H9 (cell line): ENCODE measurements around the gene IL12RB2. TPM values are rescaled to one million over a fixed set of nuclear protein-coding genes. Genes with fewer than 3 reads are reported as not detected.

Experiments used
- DNase-seq: peaks from one replicate; pipeline ENCODE4 v3.0.0-alpha.2; 2017
- H2AFZ ChIP-seq: one replicate; pipeline ENCODE4 v1.6.1; 2013; ENCODE audit warnings: mild to moderate bottlenecking, low read length, control low read depth, moderate library complexity
- H2AK5ac ChIP-seq: 2 replicates; pipeline ENCODE4 v1.6.1; 2013; ENCODE audit warnings: low read length, control low read depth, mixed read lengths; ENCODE audit not compliant: insufficient read length
- H2BK120ac ChIP-seq: one replicate; pipeline ENCODE4 v1.6.1; 2013; ENCODE audit warnings: low read depth, mild to moderate bottlenecking, low read length, control low read depth, inconsistent platforms; ENCODE audit not compliant: poor library complexity, severe bottlenecking
- H2BK12ac ChIP-seq: 2 replicates; pipeline ENCODE4 v1.6.1; 2013; ENCODE audit warnings: low read length, control low read depth, mixed read lengths, low read depth; ENCODE audit not compliant: insufficient read length
- H2BK15ac ChIP-seq: 2 replicates; pipeline ENCODE4 v1.6.1; 2013; ENCODE audit warnings: low read depth, low read length, control low read depth
- H2BK20ac ChIP-seq: one replicate; pipeline ENCODE4 v1.6.1; 2013; ENCODE audit warnings: low read depth, mild to moderate bottlenecking, low read length, control low read depth, inconsistent platforms; ENCODE audit not compliant: poor library complexity, severe bottlenecking
- H2BK5ac ChIP-seq: 2 replicates; pipeline ENCODE4 v1.6.1; 2013; ENCODE audit warnings: low read length, control low read depth, mixed read lengths; ENCODE audit not compliant: insufficient read length
- H3K14ac ChIP-seq: 2 replicates; pipeline ENCODE4 v1.6.1; 2013; ENCODE audit warnings: low read length, control low read depth; ENCODE audit not compliant: insufficient read depth
- H3K18ac ChIP-seq: 2 replicates; pipeline ENCODE4 v1.6.1; 2013; ENCODE audit warnings: low read depth, mild to moderate bottlenecking, mixed read lengths, low read length, control low read depth; ENCODE audit not compliant: insufficient read length
- H3K23ac ChIP-seq: 2 replicates; pipeline ENCODE4 v1.6.1; 2013; ENCODE audit warnings: low read length, control low read depth, mixed read lengths, low read depth; ENCODE audit not compliant: insufficient read length
- H3K23me2 ChIP-seq: 2 replicates; pipeline ENCODE4 v1.6.1; 2013; ENCODE audit warnings: low read depth, mild to moderate bottlenecking, mixed read lengths, low read length, control low read depth; ENCODE audit not compliant: insufficient read length, poor library complexity, severe bottlenecking
- H3K27ac ChIP-seq: 2 replicates; pipeline ENCODE4 v1.5.1; 2013; ENCODE audit warnings: low read length, control low read depth, mixed read lengths, low read depth; ENCODE audit not compliant: insufficient read length
- H3K27me3 ChIP-seq: 2 replicates; pipeline ENCODE4 v1.6.1; 2013; ENCODE audit warnings: low read length, control low read depth, inconsistent platforms; ENCODE audit not compliant: insufficient read depth
- H3K4ac ChIP-seq: 2 replicates; pipeline ENCODE4 v1.6.1; 2013; ENCODE audit warnings: low read depth, mild to moderate bottlenecking, control low read depth, inconsistent platforms, low read length, moderate library complexity
- H3K4me1 ChIP-seq: 2 replicates; pipeline ENCODE4 v1.6.1; 2013; ENCODE audit warnings: low read length, control low read depth, inconsistent platforms; ENCODE audit not compliant: insufficient read depth
- H3K4me2 ChIP-seq: 2 replicates; pipeline ENCODE4 v1.6.1; 2013; ENCODE audit warnings: low read length, control low read depth, mixed read lengths; ENCODE audit not compliant: insufficient read length, insufficient read depth
- H3K56ac ChIP-seq: 2 replicates; pipeline ENCODE4 v1.6.1; 2013; ENCODE audit warnings: low read depth, mild to moderate bottlenecking, mixed read lengths, low read length, control low read depth; ENCODE audit not compliant: insufficient read length
- H3K79me1 ChIP-seq: 2 replicates; pipeline ENCODE4 v1.6.1; 2013; ENCODE audit warnings: low read depth, mild to moderate bottlenecking, moderate library complexity, low read length, control low read depth, inconsistent platforms; ENCODE audit not compliant: insufficient read depth, poor library complexity, severe bottlenecking
- H3K79me2 ChIP-seq: 2 replicates; pipeline ENCODE4 v1.6.1; 2013; ENCODE audit warnings: low read length, control low read depth, inconsistent platforms; ENCODE audit not compliant: insufficient read depth
- H3K9ac ChIP-seq: 2 replicates; pipeline ENCODE4 v1.6.1; 2013; ENCODE audit warnings: low read length, control low read depth, mixed read lengths; ENCODE audit not compliant: insufficient read length; ENCODE audit errors: extremely low read depth
- H3K9me3 ChIP-seq: one replicate; pipeline ENCODE4 v1.6.1; 2013; ENCODE audit warnings: low read depth, low read length, inconsistent platforms; ENCODE audit not compliant: control insufficient read depth
- H3T11ph ChIP-seq: one replicate; pipeline ENCODE4 v1.6.1; 2013; ENCODE audit warnings: mild to moderate bottlenecking, low read length, control low read depth, inconsistent platforms
- H4K20me1 ChIP-seq: one replicate; pipeline ENCODE4 v1.6.1; 2013; ENCODE audit not compliant: control insufficient read depth, insufficient read length, insufficient read depth
- H4K5ac ChIP-seq: 2 replicates; pipeline ENCODE4 v1.6.1; 2013; ENCODE audit warnings: low read depth, mild to moderate bottlenecking, mixed read lengths, low read length, control low read depth; ENCODE audit not compliant: insufficient read length
- H4K8ac ChIP-seq: replicated peaks from 2 replicates; pipeline ENCODE4 v1.6.1; 2013; ENCODE audit warnings: low read length, control low read depth, mixed read lengths, low read depth; ENCODE audit not compliant: insufficient read length
- H4K91ac ChIP-seq: 2 replicates; pipeline ENCODE4 v1.6.1; 2013; ENCODE audit warnings: low read depth, mild to moderate bottlenecking, moderate library complexity, mixed read lengths, low read length, control low read depth; ENCODE audit not compliant: insufficient read length
- H3K27ac Mint-ChIP-seq, 3 experiments: 2 replicates in 2 of 3; 3 replicates in 1 of 3; pipeline ENCODE4 v1.8.0; 2020 to 2021; ENCODE audit warnings: mixed read lengths in 3 of 3, mild to moderate bottlenecking in 1 of 3, moderate library complexity in 1 of 3
- H3K27me3 Mint-ChIP-seq: 2 replicates; pipeline ENCODE4 v1.8.0; 2021; ENCODE audit warnings: low read depth, mild to moderate bottlenecking, moderate library complexity, mixed read lengths
- H3K36me3 Mint-ChIP-seq, 3 experiments: 2 replicates in 2 of 3; 3 replicates in 1 of 3; pipeline ENCODE4 v1.8.0; 2020 to 2021; ENCODE audit warnings: low read depth in 3 of 3, mixed read lengths in 3 of 3; ENCODE audit not compliant: insufficient read depth in 1 of 3
- H3K4me1 Mint-ChIP-seq, 2 experiments: 2 replicates each; pipeline ENCODE4 v1.8.0; 2020; ENCODE audit warnings: mixed read lengths in 2 of 2
- H3K4me3 Mint-ChIP-seq, 2 experiments: 2 replicates in 1 of 2; 3 replicates in 1 of 2; pipeline ENCODE4 v1.8.0; 2020 to 2021; ENCODE audit warnings: mild to moderate bottlenecking in 2 of 2, mixed read lengths in 2 of 2, moderate library complexity in 1 of 2
- H3K9me3 Mint-ChIP-seq, 2 experiments: 2 replicates in 1 of 2; 3 replicates in 1 of 2; pipeline ENCODE4 v1.8.0; 2020; ENCODE audit warnings: mild to moderate bottlenecking in 2 of 2, mixed read lengths in 2 of 2, moderate library complexity in 1 of 2
- WGBS: extraction: QIAGEN DNeasy Blood & Tissue Kit; methylation state at CpG from one replicate; pipeline ENCODE4 v1.1.7; 2013; ENCODE audit warnings: missing lambda C conversion rate, low lambda C conversion rate, mixed read lengths; ENCODE audit not compliant: insufficient read length; ENCODE audit errors: extremely low coverage; 5-methylcytosine and 5-hydroxymethylcytosine counted together
- total RNA-seq: library from RNA; stranded (reverse); gene quantifications from 2 replicates; pipeline ENCODE4 v1.2.1, GENCODE V29; 2021
- TF ChIP-seq, protein P1 (sequence below): fragments of 200-600 bp; sonication (generic); conservative IDR thresholded peaks from 3 replicates; pipeline ENCODE4 v1.8.0; 2021; ENCODE audit warnings: antibody characterized with exemption, mild to moderate bottlenecking

The IL12RB2 gene
- total RNA-seq, 1 experiment from 2014 or later, result 0.77 TPM

DNA sequence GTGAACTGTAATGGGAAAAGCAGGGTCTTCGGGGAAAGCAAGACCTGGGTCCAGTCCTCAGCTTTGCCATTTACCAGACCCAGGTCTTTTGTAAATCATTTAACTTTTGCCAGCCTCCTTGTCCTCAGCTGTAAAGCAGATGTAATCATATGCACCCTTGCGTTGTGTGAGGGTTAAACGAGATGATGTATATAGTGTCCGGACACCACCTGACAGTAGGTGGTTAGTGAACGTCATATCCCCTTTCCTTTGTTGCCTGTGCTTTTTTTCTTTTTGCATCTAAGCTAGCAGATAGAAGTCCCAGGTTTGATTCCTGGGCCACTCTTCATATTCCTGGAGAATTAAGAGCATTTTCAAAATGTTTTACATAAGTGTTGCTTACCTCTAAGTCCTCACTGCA, 28.5 kb downstream of the IL12RB2 start:
- Mint-ChIP-seq H3K27me3 (peaks cover 51% of the 10 kb centered on the region), H3K36me3 (no peaks in the 10 kb centered on the region), H3K4me3 (no peak overlapping the region), H3K9me3 (no peaks in the 10 kb centered on the region), H3K27ac (no peak overlapping the region), H3K4me1 (peaks cover 43 to 44% of the 10 kb centered on the region in 2 experiments)
- no peak overlapping the region for H3K14ac ChIP-seq
- H3K18ac ChIP-seq, result no peak overlapping the region
- H2BK15ac ChIP-seq, result no peak overlapping the region
- H2BK120ac ChIP-seq, result no peak overlapping the region
- no peak overlapping the region for H3T11ph ChIP-seq
- H2BK20ac ChIP-seq, result no peak overlapping the region
- no peak overlapping the region for H3K4me2 ChIP-seq
- H3K9ac ChIP-seq, result no peak overlapping the region
- no peak overlapping the region for H4K5ac ChIP-seq
- H2BK12ac ChIP-seq, result no peak overlapping the region
- no peak for DNase-seq
- H3K4ac ChIP-seq, result no peak overlapping the region
- no CpG with 5 or more reads among the region's 5 CpGs for WGBS
- no peak overlapping the region for H2AFZ ChIP-seq
- H3K23me2 ChIP-seq, result no peaks in the 10 kb centered on the region
- no peak overlapping the region for H3K27ac ChIP-seq
- no peak overlapping the region for H3K23ac ChIP-seq
- H2AK5ac ChIP-seq, result no peak overlapping the region
- H3K27me3 ChIP-seq, result no peaks in the 10 kb centered on the region
- H4K91ac ChIP-seq, result no peak overlapping the region
- H3K79me1 ChIP-seq, result no peaks in the 10 kb centered on the region
- H4K20me1 ChIP-seq, result no peaks in the 10 kb centered on the region
- no peaks in the 10 kb centered on the region for H3K79me2 ChIP-seq
- H2BK5ac ChIP-seq, result no peak overlapping the region
- TF ChIP-seq, protein P1, sequence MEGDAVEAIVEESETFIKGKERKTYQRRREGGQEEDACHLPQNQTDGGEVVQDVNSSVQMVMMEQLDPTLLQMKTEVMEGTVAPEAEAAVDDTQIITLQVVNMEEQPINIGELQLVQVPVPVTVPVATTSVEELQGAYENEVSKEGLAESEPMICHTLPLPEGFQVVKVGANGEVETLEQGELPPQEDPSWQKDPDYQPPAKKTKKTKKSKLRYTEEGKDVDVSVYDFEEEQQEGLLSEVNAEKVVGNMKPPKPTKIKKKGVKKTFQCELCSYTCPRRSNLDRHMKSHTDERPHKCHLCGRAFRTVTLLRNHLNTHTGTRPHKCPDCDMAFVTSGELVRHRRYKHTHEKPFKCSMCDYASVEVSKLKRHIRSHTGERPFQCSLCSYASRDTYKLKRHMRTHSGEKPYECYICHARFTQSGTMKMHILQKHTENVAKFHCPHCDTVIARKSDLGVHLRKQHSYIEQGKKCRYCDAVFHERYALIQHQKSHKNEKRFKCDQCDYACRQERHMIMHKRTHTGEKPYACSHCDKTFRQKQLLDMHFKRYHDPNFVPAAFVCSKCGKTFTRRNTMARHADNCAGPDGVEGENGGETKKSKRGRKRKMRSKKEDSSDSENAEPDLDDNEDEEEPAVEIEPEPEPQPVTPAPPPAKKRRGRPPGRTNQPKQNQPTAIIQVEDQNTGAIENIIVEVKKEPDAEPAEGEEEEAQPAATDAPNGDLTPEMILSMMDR, result no peak
- no peak overlapping the region for H3K56ac ChIP-seq
- no peak overlapping the region for H4K8ac ChIP-seq
- H3K4me1 ChIP-seq, result no peaks in the 10 kb centered on the region; the same call in 1 of the 2 replicates
- no peaks in the 10 kb centered on the region for H3K9me3 ChIP-seq
